Epidermal melanocyte (primary cell): ENCODE data around the gene MKRN2OS.
"Not testable (repeated sequence)": the region's sequence is repeated elsewhere in the genome, so short reads cannot be mapped to it uniquely, and the experiment has no call there.

ENCODE experiments used
- DNase-seq: peaks from one replicate; pipeline ENCODE4 v3.0.0; 2011; ENCODE audit warnings: low spot score; ENCODE audit not compliant: insufficient read length

MKRN2OS gene

GRCh38 chr3:12561397-12561796, 16.1 kb upstream of the MKRN2OS start:
- no peak for DNase-seq

DNA sequence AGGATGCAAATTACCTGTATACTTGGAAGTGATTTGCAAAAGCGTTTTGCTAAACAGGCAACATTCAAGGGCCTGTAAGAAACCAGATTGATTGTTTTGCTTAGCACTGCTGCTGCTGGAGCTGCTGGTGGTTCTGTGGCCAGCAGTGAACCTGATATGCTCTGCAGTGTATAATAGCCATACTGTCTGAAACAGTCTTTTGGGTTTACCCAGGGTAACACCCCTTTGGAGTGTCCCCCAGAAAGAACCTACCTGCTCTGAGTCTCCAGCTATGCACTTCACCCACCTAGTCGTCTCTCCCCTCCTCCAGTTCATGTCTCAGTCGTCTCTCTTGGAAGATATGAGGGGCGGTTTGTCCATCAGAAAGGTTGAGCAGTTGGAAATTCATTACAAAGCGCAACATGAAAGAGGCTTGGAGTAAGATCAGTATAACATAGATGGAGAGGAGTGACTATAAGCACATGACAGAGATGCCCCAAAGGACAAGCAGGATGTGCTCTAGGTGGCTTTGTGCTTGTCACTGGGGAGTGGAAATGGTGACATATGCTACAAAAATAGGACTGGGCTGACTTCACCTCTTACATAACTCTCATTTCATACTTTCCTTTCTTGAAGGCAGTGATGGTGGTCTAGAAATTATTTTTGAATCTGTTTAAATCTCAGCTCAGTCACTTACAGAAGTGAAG, 15.3 kb upstream of the MKRN2OS start:
- DNase-seq: no peak

- no peak for DNase-seq
These were observed 14.2 kb upstream of the MKRN2OS start for GRCh38 chr3:12559520-12559919.

- no peak for DNase-seq
These were observed 13.4 kb upstream of the MKRN2OS start for GRCh38 chr3:12558706-12559105.

DNA sequence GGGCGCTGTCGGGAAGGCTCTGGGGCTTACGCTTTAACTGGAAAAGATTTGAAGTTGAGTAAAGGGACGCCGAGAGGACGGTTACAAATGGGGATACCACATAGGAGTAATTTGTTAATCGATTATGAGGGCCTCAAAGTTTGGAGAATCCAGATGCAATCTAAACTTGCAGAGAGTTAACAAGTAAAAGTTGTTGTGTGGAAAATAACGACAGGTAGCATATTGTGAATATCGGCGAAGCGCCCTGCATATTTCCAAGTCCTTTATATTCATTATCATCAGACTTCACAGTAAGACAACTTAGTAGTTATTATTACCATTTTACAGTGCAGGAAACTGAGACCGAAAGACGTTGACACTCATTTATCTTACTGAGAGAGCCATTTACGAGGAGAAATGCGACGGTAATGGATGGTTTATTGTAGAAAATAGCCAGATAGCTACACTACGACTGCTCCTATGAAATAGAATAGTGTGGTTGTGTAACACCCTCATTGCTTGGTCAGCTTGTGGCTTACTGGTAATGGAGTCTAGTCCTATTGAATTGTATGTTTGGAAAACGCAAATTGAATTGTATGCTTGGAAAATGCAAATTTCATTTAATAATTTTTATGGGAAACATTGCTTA, 12.3 kb upstream of the MKRN2OS start:
- no peak for DNase-seq

- peak; percentile 54 for DNase-seq
These were observed 11.6 kb upstream of the MKRN2OS start, which contains the start of gene MKRN2 for GRCh38 chr3:12556690-12557472. Gene MKRN2 (plus strand): TSS chr3:12557087. CDS start chr3:12557151, 64 bp downstream.

DNA sequence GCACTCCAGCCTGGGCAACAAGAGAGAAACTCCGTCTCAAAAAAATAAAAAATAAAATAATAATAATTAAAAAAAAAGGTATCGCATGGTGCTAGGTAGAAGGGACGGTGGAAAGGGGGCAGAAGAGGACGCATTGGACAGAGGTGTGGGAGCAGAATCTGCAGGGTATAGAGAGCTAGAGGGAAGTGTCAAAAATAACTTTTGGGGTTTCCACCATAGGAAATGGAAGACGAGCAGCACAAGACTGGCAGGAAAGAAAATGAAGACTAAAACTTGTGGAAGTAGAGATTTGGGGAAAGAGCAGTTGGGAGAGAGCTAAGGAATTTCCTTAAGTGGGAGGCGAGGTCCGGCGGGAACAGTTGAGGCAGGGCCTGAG, 11.0 kb upstream of the MKRN2OS start:
- no peak for DNase-seq

DNA sequence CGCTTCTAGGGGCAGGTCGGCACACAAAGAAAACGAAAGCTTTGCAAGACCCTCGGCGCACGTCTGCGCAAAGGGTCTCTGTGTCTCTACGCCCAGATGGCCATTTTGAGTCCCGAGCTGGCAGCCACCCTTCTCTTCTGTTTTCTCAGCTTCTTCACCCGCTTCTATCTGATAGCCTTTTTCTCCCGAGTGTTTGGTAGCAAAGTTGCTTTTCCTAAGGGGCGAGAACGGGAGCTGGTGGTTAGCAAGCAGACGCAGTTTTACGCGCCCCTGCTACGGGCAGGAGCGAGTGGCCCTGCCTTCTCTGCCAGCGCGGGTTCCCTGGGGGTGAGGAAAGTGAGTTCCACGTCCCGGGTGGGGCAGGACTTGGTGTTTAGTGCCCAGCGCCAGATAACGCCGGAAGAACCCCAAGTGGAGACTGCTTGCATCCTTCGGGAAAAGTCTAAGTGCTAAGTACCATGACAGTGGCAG, 8.7 kb upstream of the MKRN2OS start:
- no peak for DNase-seq

- DNase-seq: no peak
These were observed 4.9 kb upstream of the MKRN2OS start for GRCh38 chr3:12549971-12550760.

DNA sequence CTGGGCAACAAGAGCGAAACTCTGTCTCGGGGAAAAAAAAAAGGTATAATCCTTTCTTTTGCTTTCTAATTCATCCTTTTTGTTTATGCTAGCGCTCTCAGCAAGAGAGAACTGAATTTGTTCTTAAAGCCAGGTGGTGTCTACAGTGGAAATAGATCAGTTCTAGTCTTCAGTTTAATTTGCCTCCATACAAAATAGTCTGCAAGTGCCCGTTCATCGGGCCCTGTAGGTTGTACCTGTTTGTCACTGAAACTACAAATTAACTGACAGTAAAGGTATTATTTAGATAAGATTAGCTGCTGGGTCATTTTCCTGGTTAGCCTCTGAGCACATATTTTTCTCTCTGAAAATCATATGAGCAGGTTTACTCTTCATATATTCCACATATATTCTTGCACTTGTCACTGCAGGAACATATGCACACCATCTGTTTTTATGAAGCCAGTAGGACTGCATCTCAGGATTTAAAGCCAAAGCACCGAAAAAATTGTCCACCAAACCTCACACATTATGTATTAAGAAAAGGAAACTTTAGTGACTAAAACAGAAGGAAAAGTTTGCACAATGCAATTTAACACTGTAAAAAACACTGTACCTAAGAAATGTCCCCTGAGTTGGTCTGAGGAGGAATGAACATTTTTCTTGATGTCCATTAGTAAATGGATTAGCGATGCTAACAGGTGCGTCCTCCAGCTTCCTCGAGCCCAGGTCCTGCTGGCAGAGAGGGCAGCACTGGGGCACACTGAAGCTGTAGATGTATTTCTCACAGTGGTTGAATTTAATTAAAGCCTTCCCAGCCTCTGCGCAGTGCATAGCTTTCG, 437 bp downstream of the MKRN2OS start:
- DNase-seq: no peak

GRCh38 chr3:12543497-12543896, 1.8 kb downstream of the MKRN2OS start:
- not testable (repeated sequence) for DNase-seq

DNA sequence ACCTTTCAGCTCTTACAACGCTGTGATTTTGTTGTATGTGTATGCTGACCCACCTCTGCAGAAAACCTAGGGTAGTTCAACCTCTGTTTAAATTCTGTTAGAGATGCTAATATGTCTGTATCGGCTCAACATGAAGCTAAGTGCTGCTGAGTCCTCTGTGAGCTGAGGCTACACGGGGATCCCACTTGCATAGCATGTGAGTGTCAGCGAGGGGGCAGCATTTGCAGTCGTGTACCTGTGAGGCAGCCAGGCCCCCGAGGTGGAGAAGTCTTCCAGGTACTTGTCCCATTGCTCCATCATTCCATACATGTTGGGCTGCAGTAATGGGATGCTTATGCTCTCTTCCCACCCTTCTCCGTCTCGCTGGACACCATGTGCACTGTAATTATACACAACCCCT, 3.7 kb downstream of the MKRN2OS start:
- DNase-seq: no peak

DNA sequence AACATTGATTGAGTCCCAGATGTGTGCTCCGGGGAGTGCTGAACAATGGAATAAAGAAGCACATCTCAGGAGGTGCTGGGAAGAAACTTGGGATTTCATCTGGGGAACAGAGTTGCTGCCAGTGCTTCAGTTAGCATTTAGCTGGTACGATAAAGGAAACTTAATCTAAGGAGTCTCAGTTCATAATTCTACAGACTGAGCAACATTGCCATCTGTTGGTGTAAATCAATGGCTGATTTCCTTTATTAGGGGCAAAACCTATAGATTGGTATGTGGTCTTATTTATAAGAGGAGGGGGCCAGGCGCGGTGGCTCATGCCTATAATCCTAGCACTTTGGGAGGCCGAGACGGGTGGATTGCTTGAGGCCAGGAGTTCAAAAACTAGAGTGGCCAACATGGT, 8.9 kb downstream of the MKRN2OS start:
- DNase-seq: no peak

- DNase-seq: no peak
These were observed 13.1 kb downstream of the MKRN2OS start for GRCh38 chr3:12532182-12532581.

DNA sequence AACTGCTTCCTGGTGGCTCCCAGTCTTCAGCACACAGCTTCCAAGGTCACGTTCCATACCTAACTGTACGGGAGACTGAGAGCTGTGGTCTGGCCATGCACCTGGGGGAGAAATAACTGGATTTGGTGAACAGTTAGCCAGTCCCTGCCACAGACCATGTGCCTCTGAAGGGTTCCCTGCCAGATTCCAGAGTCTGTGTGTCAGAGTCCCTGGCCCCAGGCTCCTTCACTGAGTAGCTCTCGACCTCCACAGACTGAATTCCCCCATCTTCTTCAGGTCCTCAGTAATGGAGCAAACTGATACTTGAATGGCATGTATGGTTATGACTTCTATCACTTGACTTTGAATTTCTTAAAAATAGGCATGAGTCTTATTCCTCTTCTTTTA, 17.5 kb downstream of the MKRN2OS start:
- DNase-seq: no peak

DNA sequence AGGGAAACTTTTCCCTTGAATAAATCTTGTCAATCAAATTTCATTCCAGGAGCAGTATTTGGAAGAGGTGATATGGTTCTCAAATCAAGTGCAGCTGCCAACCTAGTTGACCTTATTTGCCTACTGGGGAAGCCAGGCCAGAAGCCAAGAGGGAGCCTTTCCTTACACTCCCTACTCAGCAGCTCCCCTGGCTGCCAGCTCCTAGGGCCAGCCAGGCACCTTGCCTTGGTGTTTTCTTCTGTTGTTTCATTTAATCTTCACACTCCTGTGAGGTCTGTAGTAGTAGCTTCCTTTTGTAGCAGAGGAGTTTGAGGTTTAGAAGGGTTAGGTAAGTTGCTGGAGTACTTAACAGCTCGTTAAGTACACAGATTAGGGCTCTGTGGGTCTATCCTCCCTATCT, 22.6 kb downstream of the MKRN2OS start:
- no peak for DNase-seq

GRCh38 chr3:12521010-12521409, 24.3 kb downstream of the MKRN2OS start:
- DNase-seq: no peak

DNA sequence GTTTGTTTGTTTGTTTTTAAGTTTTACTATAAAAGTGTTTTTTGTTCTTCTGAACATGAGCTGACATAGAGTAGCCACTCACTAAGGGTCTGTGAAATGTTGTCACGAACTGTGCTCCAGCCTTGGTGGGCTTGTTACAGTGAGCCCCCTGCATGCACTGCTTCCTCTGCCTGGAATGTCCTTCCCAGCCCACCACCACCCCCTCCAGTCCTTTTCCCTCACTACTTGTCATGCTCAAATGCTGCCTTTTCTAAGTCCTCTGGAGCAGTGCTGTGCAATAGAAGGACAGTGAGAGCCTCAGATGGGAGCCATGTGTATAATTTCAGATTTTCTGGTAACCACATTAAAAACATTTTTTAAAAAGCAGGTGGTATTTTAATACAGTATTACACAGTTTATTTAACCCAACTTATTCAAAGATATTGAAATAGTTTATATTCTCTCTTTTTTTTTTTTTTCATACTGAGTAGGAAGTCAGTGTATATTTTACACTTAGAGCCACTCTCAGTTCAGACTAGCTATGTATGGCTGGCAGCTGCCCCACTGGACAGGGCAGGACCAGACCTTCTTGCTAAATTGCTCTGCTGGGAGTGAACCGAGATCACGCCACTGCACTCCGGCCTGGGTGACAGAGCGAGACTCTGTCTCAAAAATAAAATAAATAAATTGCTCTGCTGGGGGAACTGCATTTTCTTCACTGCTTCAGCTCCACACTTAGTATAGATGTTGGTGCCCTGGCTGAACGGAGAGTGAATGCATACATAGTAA, 26.9 kb downstream of the MKRN2OS start:
- no peak for DNase-seq

DNA sequence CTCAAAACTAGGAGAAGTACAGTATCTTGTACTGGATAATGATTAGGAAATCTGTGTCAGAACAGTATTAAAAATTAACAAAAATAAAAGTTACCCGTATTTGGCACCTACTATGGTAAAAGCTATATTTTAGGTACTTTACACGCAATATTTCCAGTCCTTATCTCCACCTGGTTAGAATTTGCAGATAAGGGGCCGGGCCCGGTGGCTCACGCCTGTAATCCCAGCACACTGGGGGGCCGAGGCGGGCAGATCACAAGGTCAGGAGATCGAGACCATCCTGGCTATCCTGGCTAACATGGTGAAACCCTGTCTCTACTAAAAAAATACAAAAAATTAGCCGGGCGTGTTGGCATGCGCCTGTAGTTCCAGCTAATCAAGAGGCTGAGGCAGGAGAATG, 28.4 kb downstream of the MKRN2OS start:
- no peak for DNase-seq

GRCh38 chr3:12515631-12516030, 29.7 kb downstream of the MKRN2OS start:
- no peak for DNase-seq
